Measurements from ENCODE around the gene DCDC1. TPM values are rescaled to one million over a fixed set of nuclear protein-coding genes. Genes with fewer than 3 reads are reported as not detected.

Gene DCDC1
- total RNA-seq, 1 experiment from 2014 or later: 1.5 TPM

- TF ChIP-seq RAD21 (IDR thresholded peaks at IDR 0.05; ENCODE audit: low read depth) (no peak), TCF7L2 (IDR thresholded peaks at IDR 0.05; ENCODE audit: borderline replicate concordance, extremely low read depth, insufficient read depth, insufficient read length) (no peak), CTCF (IDR thresholded peaks at IDR 0.05 in 2 of 3, conservative IDR thresholded peaks at IDR 0.05 in 1 of 3; ENCODE audit: borderline replicate concordance in 1 of 3, insufficient read depth in 1 of 3, low read depth in 2 of 3, low read length in 2 of 3) (no peak), POLR2AphosphoS5 (IDR thresholded peaks at IDR 0.05; ENCODE audit: low read depth, low read length) (no peak), SRF (IDR thresholded peaks at IDR 0.05; ENCODE audit: low read depth) (no peak)
- H3K79me2 ChIP-seq (ENCODE audit: insufficient read depth, low read length): no peaks in the 10 kb centered on the region
- no peaks in the 10 kb centered on the region for H3K36me3 ChIP-seq (ENCODE audit: control insufficient read depth in 1 of 2, insufficient read depth in 2 of 2, low read length in 2 of 2)
- H3K4me3 ChIP-seq (replicated peaks in 1 of 2; ENCODE audit: low read depth in 1 of 2, low read length in 2 of 2): no peak overlapping the region
- POLR2A ChIA-PET: no interaction called here
- CTCF ChIA-PET: no interaction called here
- H4K20me1 ChIP-seq (ENCODE audit: insufficient read depth): no peaks in the 10 kb centered on the region
- DNase-seq (ENCODE audit: low read depth, low spot score): no peak
- H2AFZ ChIP-seq (ENCODE audit: low read depth, low read length, poor library complexity, severe bottlenecking): no peak overlapping the region
- H3K9me3 ChIP-seq (ENCODE audit: control insufficient read depth in 1 of 2, insufficient read depth in 1 of 2, low read depth in 1 of 2, low read length in 2 of 2): no peaks in the 10 kb centered on the region
- RAD21 ChIA-PET (ENCODE audit: low non-redundant PET in 1 of 2, low total read pairs in 2 of 2, uncharacterized antibody in 2 of 2, unreplicated experiment in 2 of 2): no interaction called here
- H3K4me1 ChIP-seq (ENCODE audit: control insufficient read depth in 1 of 2, insufficient read depth in 2 of 2, low read length in 2 of 2): no peaks in the 10 kb centered on the region
- H3K27me3 ChIP-seq (ENCODE audit: insufficient read depth, low read length): no peaks in the 10 kb centered on the region
- H3K9ac ChIP-seq (ENCODE audit: low read length): no peak overlapping the region
- no TSS peak for BruUV-seq (replicated peaks)
- H3K27ac ChIP-seq (ENCODE audit: low read depth, low read length): no peak overlapping the region
- H3K4me2 ChIP-seq (ENCODE audit: low read length): no peak overlapping the region
- no peak for ATAC-seq
- H3K9me2 ChIP-seq (ENCODE audit: insufficient read depth): no peaks in the 10 kb centered on the region
- intact Hi-C loops (cut with micrococcal nuclease): no loop called here
Observed at GRCh38 chr11:31141789-31142188, 227.8 kb downstream of the DCDC1 start.

GRCh38 chr11:31139479-31139878, 230.1 kb downstream of the DCDC1 start:
- H3K27me3 ChIP-seq (ENCODE audit: insufficient read depth, low read length): no peaks in the 10 kb centered on the region
- no peak overlapping the region for H3K4me2 ChIP-seq (ENCODE audit: low read length)
- no TSS peak for BruUV-seq (replicated peaks)
- H3K9me3 ChIP-seq (ENCODE audit: control insufficient read depth in 1 of 2, insufficient read depth in 1 of 2, low read depth in 1 of 2, low read length in 2 of 2): no peaks in the 10 kb centered on the region
- H3K4me1 ChIP-seq (ENCODE audit: control insufficient read depth in 1 of 2, insufficient read depth in 2 of 2, low read length in 2 of 2): no peaks in the 10 kb centered on the region
- CTCF ChIA-PET: no interaction called here
- no peaks in the 10 kb centered on the region for H3K9me2 ChIP-seq (ENCODE audit: insufficient read depth)
- DNase-seq (ENCODE audit: low read depth, low spot score) (no peak), ATAC-seq (no peak)
- POLR2A ChIA-PET: no interaction called here
- H3K9ac ChIP-seq (ENCODE audit: low read length): no peak overlapping the region
- intact Hi-C loops (cut with micrococcal nuclease): no loop called here
- H4K20me1 ChIP-seq (ENCODE audit: insufficient read depth): no peaks in the 10 kb centered on the region
- H3K27ac ChIP-seq (ENCODE audit: low read depth, low read length): no peak overlapping the region
- no peaks in the 10 kb centered on the region for H3K36me3 ChIP-seq (ENCODE audit: control insufficient read depth in 1 of 2, insufficient read depth in 2 of 2, low read length in 2 of 2)
- H2AFZ ChIP-seq (ENCODE audit: low read depth, low read length, poor library complexity, severe bottlenecking): no peak overlapping the region
- H3K4me3 ChIP-seq (replicated peaks in 1 of 2; ENCODE audit: low read depth in 1 of 2, low read length in 2 of 2): no peak overlapping the region
- H3K79me2 ChIP-seq (ENCODE audit: insufficient read depth, low read length): no peaks in the 10 kb centered on the region
- no peak for TF ChIP-seq ZBTB33 (IDR thresholded peaks at IDR 0.05; ENCODE audit: extremely low read depth, insufficient replicate concordance, low read length)
- RAD21 ChIA-PET (ENCODE audit: low non-redundant PET in 1 of 2, low total read pairs in 2 of 2, uncharacterized antibody in 2 of 2, unreplicated experiment in 2 of 2): no interaction called here

Measured in HCT116 (cell line).